ENCODE data around the gene CCM2L.

CCM2L gene

GRCh38 chr20:32009564-32009963 lies 674 bp upstream of the CCM2L start:
- no peaks in the 10 kb centered on the region for H3K4me1 Mint-ChIP-seq (ENCODE audit: low read depth)
- no peaks in the 10 kb centered on the region for H3K36me3 Mint-ChIP-seq
- no peaks in the 10 kb centered on the region for H3K9me3 Mint-ChIP-seq (ENCODE audit: low read depth)
- H3K27ac Mint-ChIP-seq: no peak overlapping the region
- no peak overlapping the region for H3K4me3 Mint-ChIP-seq
- H3K27me3 Mint-ChIP-seq: peaks cover 5% of the 10 kb centered on the region

- no peaks in the 10 kb centered on the region for H3K36me3 Mint-ChIP-seq
- H3K27me3 Mint-ChIP-seq: peaks cover 11% of the 10 kb centered on the region
- H3K4me1 Mint-ChIP-seq (ENCODE audit: low read depth): no peaks in the 10 kb centered on the region
- no peaks in the 10 kb centered on the region for H3K9me3 Mint-ChIP-seq (ENCODE audit: low read depth)
- H3K4me3 Mint-ChIP-seq: no peak overlapping the region
- no peak overlapping the region for H3K27ac Mint-ChIP-seq
Observed at GRCh38 chr20:32010666-32011065, 428 bp downstream of the CCM2L start.

GRCh38 chr20:32012159-32012688 lies 2.0 kb downstream of the CCM2L start:
- no peaks in the 10 kb centered on the region for H3K4me1 Mint-ChIP-seq (ENCODE audit: low read depth)
- peaks cover 13% of the 10 kb centered on the region for H3K27me3 Mint-ChIP-seq
- no peak overlapping the region for H3K27ac Mint-ChIP-seq
- no peaks in the 10 kb centered on the region for H3K36me3 Mint-ChIP-seq
- no peaks in the 10 kb centered on the region for H3K9me3 Mint-ChIP-seq (ENCODE audit: low read depth)
- H3K4me3 Mint-ChIP-seq: no peak overlapping the region

- no peak overlapping the region for H3K27ac Mint-ChIP-seq
- H3K27me3 Mint-ChIP-seq: peaks cover 18% of the 10 kb centered on the region
- peaks cover 4% of the 10 kb centered on the region for H3K4me1 Mint-ChIP-seq (ENCODE audit: low read depth)
Observed at GRCh38 chr20:32013326-32013725, 3.1 kb downstream of the CCM2L start.

GRCh38 chr20:32017711-32018251 lies 7.5 kb downstream of the CCM2L start:
- Mint-ChIP-seq H3K4me3 (peak overlapping the region; percentile 76), H3K9me3 (ENCODE audit: low read depth) (no peaks in the 10 kb centered on the region), H3K4me1 (ENCODE audit: low read depth) (peaks cover 18% of the 10 kb centered on the region), H3K27me3 (peaks cover 38% of the 10 kb centered on the region), H3K27ac (no peak overlapping the region), H3K36me3 (peaks cover 2% of the 10 kb centered on the region)

More at GRCh38 chr20:32013326-32013725, 3.1 kb downstream of the CCM2L start:
- H3K36me3 Mint-ChIP-seq: no peaks in the 10 kb centered on the region
- no peak overlapping the region for H3K4me3 Mint-ChIP-seq
- no peaks in the 10 kb centered on the region for H3K9me3 Mint-ChIP-seq (ENCODE audit: low read depth)

- H3K4me3 Mint-ChIP-seq: peak overlapping the region; percentile 76
- H3K27me3 Mint-ChIP-seq: peaks cover 43% of the 10 kb centered on the region
- no peak overlapping the region for H3K27ac Mint-ChIP-seq
- H3K4me1 Mint-ChIP-seq (ENCODE audit: low read depth): peaks cover 18% of the 10 kb centered on the region
- peaks cover 2% of the 10 kb centered on the region for H3K36me3 Mint-ChIP-seq
- no peaks in the 10 kb centered on the region for H3K9me3 Mint-ChIP-seq (ENCODE audit: low read depth)
Observed at GRCh38 chr20:32018269-32019155, 8.3 kb downstream of the CCM2L start.

- H3K27me3 Mint-ChIP-seq: peaks cover 43% of the 10 kb centered on the region
- H3K27ac Mint-ChIP-seq: no peak overlapping the region
- peak overlapping the region; percentile 89 for H3K4me3 Mint-ChIP-seq
- H3K9me3 Mint-ChIP-seq (ENCODE audit: low read depth): no peaks in the 10 kb centered on the region
- peaks cover 2% of the 10 kb centered on the region for H3K36me3 Mint-ChIP-seq
- H3K4me1 Mint-ChIP-seq (ENCODE audit: low read depth): peaks cover 18% of the 10 kb centered on the region
Observed at GRCh38 chr20:32019156-32019510, 8.9 kb downstream of the CCM2L start.

- H3K27me3 Mint-ChIP-seq: peaks cover 43% of the 10 kb centered on the region
Observed at GRCh38 chr20:32019563-32020463, 9.6 kb downstream of the CCM2L start.

GRCh38 chr20:32021091-32021490 lies 10.9 kb downstream of the CCM2L start:
- Mint-ChIP-seq H3K4me3 (no peak overlapping the region), H3K36me3 (peaks cover 2% of the 10 kb centered on the region), H3K9me3 (ENCODE audit: low read depth) (no peaks in the 10 kb centered on the region), H3K27ac (no peak overlapping the region), H3K4me1 (ENCODE audit: low read depth) (peaks cover 18% of the 10 kb centered on the region), H3K27me3 (peaks cover 37% of the 10 kb centered on the region)

More at GRCh38 chr20:32019563-32020463, 9.6 kb downstream of the CCM2L start:
- peak overlapping the region; percentile 2 for H3K27ac Mint-ChIP-seq
- H3K9me3 Mint-ChIP-seq (ENCODE audit: low read depth): no peaks in the 10 kb centered on the region
- H3K4me1 Mint-ChIP-seq (ENCODE audit: low read depth): peaks cover 18% of the 10 kb centered on the region
- peak overlapping the region; percentile 89 for H3K4me3 Mint-ChIP-seq
- H3K36me3 Mint-ChIP-seq: peaks cover 2% of the 10 kb centered on the region

GRCh38 chr20:32024683-32025295 lies 14.6 kb downstream of the CCM2L start:
- H3K36me3 Mint-ChIP-seq: no peaks in the 10 kb centered on the region
- no peak overlapping the region for H3K4me3 Mint-ChIP-seq
- H3K27me3 Mint-ChIP-seq: peaks cover 28% of the 10 kb centered on the region
- H3K9me3 Mint-ChIP-seq (ENCODE audit: low read depth): no peaks in the 10 kb centered on the region
- H3K27ac Mint-ChIP-seq: no peak overlapping the region
- H3K4me1 Mint-ChIP-seq (ENCODE audit: low read depth): peaks cover 9% of the 10 kb centered on the region

- Mint-ChIP-seq H3K9me3 (ENCODE audit: low read depth) (no peaks in the 10 kb centered on the region), H3K27ac (no peak overlapping the region), H3K4me1 (ENCODE audit: low read depth) (no peaks in the 10 kb centered on the region), H3K27me3 (peaks cover 14% of the 10 kb centered on the region), H3K36me3 (no peaks in the 10 kb centered on the region), H3K4me3 (no peak overlapping the region)
Observed at GRCh38 chr20:32027643-32028042, 17.4 kb downstream of the CCM2L start.

- Mint-ChIP-seq H3K36me3 (no peaks in the 10 kb centered on the region), H3K27ac (no peak overlapping the region), H3K4me3 (no peak overlapping the region), H3K27me3 (peaks cover 10% of the 10 kb centered on the region), H3K4me1 (ENCODE audit: low read depth) (no peaks in the 10 kb centered on the region), H3K9me3 (ENCODE audit: low read depth) (no peaks in the 10 kb centered on the region)
Observed at GRCh38 chr20:32028647-32029372, 18.6 kb downstream of the CCM2L start.

- H3K27me3 Mint-ChIP-seq: peaks cover 10% of the 10 kb centered on the region
- no peak overlapping the region for H3K4me3 Mint-ChIP-seq
- no peaks in the 10 kb centered on the region for H3K4me1 Mint-ChIP-seq (ENCODE audit: low read depth)
- no peaks in the 10 kb centered on the region for H3K9me3 Mint-ChIP-seq (ENCODE audit: low read depth)
- no peak overlapping the region for H3K27ac Mint-ChIP-seq
- no peaks in the 10 kb centered on the region for H3K36me3 Mint-ChIP-seq
Observed at GRCh38 chr20:32029561-32029960, 19.3 kb downstream of the CCM2L start.
